HG03571 (cell line): ENCODE results near the gene LAPTM4A.

Source experiments
- ATAC-seq: cut with Tn5 transposase; IDR thresholded peaks from one replicate; pipeline ENCODE4 v1.9.1; 2021; ENCODE audit not compliant: unreplicated experiment

The LAPTM4A gene

GRCh38 chr2:20025065-20025786, 26.2 kb downstream of the LAPTM4A start:
- ATAC-seq = no peak

- no peak for ATAC-seq
Observed at GRCh38 chr2:20023688-20024087, 27.7 kb downstream of the LAPTM4A start.

GRCh38 chr2:20021405-20022009, 29.9 kb downstream of the LAPTM4A start:
- ATAC-seq = no peak

GRCh38 chr2:20019747-20020146, 31.7 kb downstream of the LAPTM4A start:
- ATAC-seq = no peak

GRCh38 chr2:20018601-20019152, 32.8 kb downstream of the LAPTM4A start:
- ATAC-seq = no peak

- ATAC-seq = no peak
Observed at GRCh38 chr2:20016346-20016745, 35.1 kb downstream of the LAPTM4A start.

- ATAC-seq = no peak
Observed at GRCh38 chr2:20015482-20016083, 35.8 kb downstream of the LAPTM4A start.

GRCh38 chr2:20013126-20013849, 38.1 kb downstream of the LAPTM4A start:
- no peak for ATAC-seq

- no peak for ATAC-seq
Observed at GRCh38 chr2:20012282-20013125, 38.9 kb downstream of the LAPTM4A start, which contains the start of gene MATN3. Gene MATN3, minus strand, starts transcription at chr2:20012668. Its CDS starts 37 bp downstream, at chr2:20012631.

- no peak for ATAC-seq
Observed at GRCh38 chr2:20012032-20012281, 39.5 kb downstream of the LAPTM4A start.

GRCh38 chr2:20011276-20012031, 40.0 kb downstream of the LAPTM4A start:
- ATAC-seq = no peak

GRCh38 chr2:20008703-20009102, 42.7 kb downstream of the LAPTM4A start:
- ATAC-seq = no peak

GRCh38 chr2:20005891-20006470, 45.4 kb downstream of the LAPTM4A start:
- ATAC-seq = no peak

- no peak for ATAC-seq
Observed at GRCh38 chr2:20005067-20005627, 46.3 kb downstream of the LAPTM4A start.

GRCh38 chr2:20001361-20001863, 50.0 kb downstream of the LAPTM4A start:
- ATAC-seq = no peak

GRCh38 chr2:19993731-19994130, 57.7 kb downstream of the LAPTM4A start:
- no peak for ATAC-seq

- ATAC-seq = no peak
Observed at GRCh38 chr2:19991895-19992294, 59.5 kb downstream of the LAPTM4A start.

- ATAC-seq = no peak
Observed at GRCh38 chr2:19990416-19990728, 61.1 kb downstream of the LAPTM4A start.
